OCI-LY3 (cell line): Measurements from ENCODE around the gene GON4L.

Source experiments
- H2AFZ ChIP-seq: fragments of 200-600, 300-600 bp; shearing (Covaris generic); 2 replicates; pipeline ENCODE4 v1.6.0; 2014; ENCODE audit warnings: antibody characterized with exemption, low read depth, low read length
- H3K27ac ChIP-seq: fragments of 200-600, 300-600 bp; sonication (generic); 2 replicates; pipeline ENCODE4 v1.5.1; 2014; ENCODE audit warnings: mild to moderate bottlenecking, low read length, moderate library complexity, mixed read lengths
- H3K27me3 ChIP-seq: fragments of 200-600, 300-600 bp; sonication (generic); 2 replicates; pipeline ENCODE4 v1.6.1; 2014; ENCODE audit warnings: low read depth, low read length, mixed read lengths
- H3K36me3 ChIP-seq: fragments of 200-600, 300-600 bp; sonication (generic); replicated peaks from 2 replicates; pipeline ENCODE3; 2014; ENCODE audit warnings: low read depth, low read length, mixed read lengths
- H3K4me1 ChIP-seq: fragments of 300-600, 200-600 bp; sonication (generic); 2 replicates; pipeline ENCODE4 v1.6.1; 2014; ENCODE audit warnings: low read length, mixed read lengths
- H3K4me2 ChIP-seq: fragments of 200-600, 300-600 bp; sonication (generic); 2 replicates; pipeline ENCODE4 v1.6.1; 2014; ENCODE audit warnings: low read length, mixed read lengths
- H3K4me3 ChIP-seq: fragments of 300-600, 200-600 bp; sonication (generic); 2 replicates; pipeline ENCODE4 v1.5.1; 2014; ENCODE audit warnings: antibody characterized with exemption, mild to moderate bottlenecking, low read length, moderate library complexity
- H3K79me2 ChIP-seq: fragments of 300-600, 200-600 bp; shearing (Covaris generic); 2 replicates; pipeline ENCODE4 v1.6.1; 2014; ENCODE audit warnings: mild to moderate bottlenecking, low read length, mixed read lengths
- H3K9ac ChIP-seq: fragments of 300-600, 200-600 bp; shearing (Covaris generic); 2 replicates; pipeline ENCODE4 v1.6.0; 2014; ENCODE audit warnings: mild to moderate bottlenecking, low read length, moderate library complexity
- H3K9me3 ChIP-seq: fragments of 200-600, 300-600 bp; shearing (Covaris generic); 2 replicates; pipeline ENCODE4 v1.6.1; 2014; ENCODE audit warnings: low read length, mixed read lengths; ENCODE audit not compliant: insufficient read depth
- H4K20me1 ChIP-seq: fragments of 200-600, 300-600 bp; sonication (generic); 2 replicates; pipeline ENCODE4 v1.6.1; 2016; ENCODE audit warnings: low read length, mixed read lengths; ENCODE audit not compliant: insufficient read depth
- EZH2phosphoT487 ChIP-seq: fragments of 200-600 bp; shearing (Covaris generic); IDR thresholded peaks from 2 replicates; pipeline ENCODE4 v1.6.1; 2018; ENCODE audit warnings: antibody characterized with exemption, mixed run types, low read depth
- TF ChIP-seq, protein P1 (sequence below): fragments of 200-600, 300-600 bp; sonication (generic); IDR thresholded peaks from 2 replicates; pipeline ENCODE4 v1.5.1; 2014; ENCODE audit warnings: antibody characterized with exemption, low read length, low read depth

GON4L gene

DNA sequence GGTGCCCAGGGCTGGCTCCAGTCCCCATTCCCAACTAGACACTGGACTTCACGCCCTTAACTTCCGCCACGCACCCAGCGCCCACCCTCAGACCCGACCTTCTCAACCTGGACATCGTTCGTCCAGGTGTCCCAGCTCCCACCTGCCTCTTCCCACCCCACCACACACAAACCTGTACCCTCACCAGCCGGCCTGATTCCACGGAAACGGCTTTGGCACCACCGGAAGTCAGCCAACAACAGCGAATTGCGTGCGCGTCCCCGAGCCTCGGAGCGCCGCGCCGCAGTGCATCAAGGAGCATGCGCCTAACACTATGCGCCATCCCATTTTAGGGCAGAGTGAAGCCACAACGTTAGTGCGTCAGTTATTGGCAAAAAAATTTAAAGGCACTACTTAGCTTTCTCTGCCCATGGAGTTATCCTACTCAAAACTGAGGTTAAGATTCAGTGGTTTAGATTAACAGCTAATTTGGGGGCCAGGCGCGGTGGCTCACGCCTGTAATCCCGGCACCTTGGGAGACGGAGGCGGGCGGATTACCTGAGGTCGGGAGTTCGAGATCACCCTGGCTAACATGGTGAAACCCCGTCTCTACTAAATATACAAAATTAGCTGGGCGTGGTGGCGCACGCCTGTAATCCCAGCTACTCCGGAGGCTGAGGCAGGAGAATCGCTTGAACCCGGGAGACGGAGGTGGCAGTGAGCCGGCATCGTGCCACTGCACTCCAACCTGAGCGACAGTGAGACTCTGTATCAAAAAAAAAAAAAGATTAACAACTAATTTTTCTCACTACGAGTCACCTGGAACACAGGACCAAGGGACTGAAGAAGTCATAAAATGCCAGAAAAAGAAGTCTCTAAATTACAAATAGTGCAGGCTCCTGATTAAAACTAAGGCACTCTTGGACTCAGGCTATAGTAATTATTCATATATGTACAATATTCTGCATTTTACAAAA lies at the start of gene GON4L:
TSS of gene GON4L (minus strand) at position 240 of the 956 bp plus-strand sequence. CDS start 3,434 bp downstream, outside the sequence.
- Histone ChIP-seq H3K36me3 (peaks cover 23% of the 10 kb centered on the region), H2AFZ (peak within 1 kb of the TSS; percentile 87), H3K4me3 (peak within 1 kb of the TSS; percentile 83), H3K27ac (peak within 1 kb of the TSS; percentile 84), H3K9me3 (no peaks in the 10 kb centered on the region), H3K4me2 (peak within 1 kb of the TSS; percentile 92), H3K4me1 (peaks cover 31% of the 10 kb centered on the region), H3K79me2 (peaks cover 40% of the 10 kb centered on the region), H4K20me1 (no peaks in the 10 kb centered on the region), H3K27me3 (no peaks in the 10 kb centered on the region), H3K9ac (peak within 1 kb of the TSS; percentile 88)
- TF ChIP-seq, protein P1, sequence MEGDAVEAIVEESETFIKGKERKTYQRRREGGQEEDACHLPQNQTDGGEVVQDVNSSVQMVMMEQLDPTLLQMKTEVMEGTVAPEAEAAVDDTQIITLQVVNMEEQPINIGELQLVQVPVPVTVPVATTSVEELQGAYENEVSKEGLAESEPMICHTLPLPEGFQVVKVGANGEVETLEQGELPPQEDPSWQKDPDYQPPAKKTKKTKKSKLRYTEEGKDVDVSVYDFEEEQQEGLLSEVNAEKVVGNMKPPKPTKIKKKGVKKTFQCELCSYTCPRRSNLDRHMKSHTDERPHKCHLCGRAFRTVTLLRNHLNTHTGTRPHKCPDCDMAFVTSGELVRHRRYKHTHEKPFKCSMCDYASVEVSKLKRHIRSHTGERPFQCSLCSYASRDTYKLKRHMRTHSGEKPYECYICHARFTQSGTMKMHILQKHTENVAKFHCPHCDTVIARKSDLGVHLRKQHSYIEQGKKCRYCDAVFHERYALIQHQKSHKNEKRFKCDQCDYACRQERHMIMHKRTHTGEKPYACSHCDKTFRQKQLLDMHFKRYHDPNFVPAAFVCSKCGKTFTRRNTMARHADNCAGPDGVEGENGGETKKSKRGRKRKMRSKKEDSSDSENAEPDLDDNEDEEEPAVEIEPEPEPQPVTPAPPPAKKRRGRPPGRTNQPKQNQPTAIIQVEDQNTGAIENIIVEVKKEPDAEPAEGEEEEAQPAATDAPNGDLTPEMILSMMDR, result no peak
- TF ChIP-seq EZH2phosphoT487, result no peak

GRCh38 chr1:155904261-155904660 lies 47.2 kb upstream of the GON4L start:
- H2AFZ ChIP-seq, result no peak overlapping the region
- no peak overlapping the region for H3K4me2 ChIP-seq
- no peaks in the 10 kb centered on the region for H3K79me2 ChIP-seq
- H3K27ac ChIP-seq, result no peak overlapping the region
- H3K4me3 ChIP-seq, result no peak overlapping the region
- H3K27me3 ChIP-seq, result no peaks in the 10 kb centered on the region
- TF ChIP-seq, protein P1, result no peak
- no peak for TF ChIP-seq EZH2phosphoT487
- no peak overlapping the region for H3K9ac ChIP-seq
- H3K4me1 ChIP-seq, result no peaks in the 10 kb centered on the region
- H3K36me3 ChIP-seq, result peaks cover 38% of the 10 kb centered on the region
- H3K9me3 ChIP-seq, result no peaks in the 10 kb centered on the region
- H4K20me1 ChIP-seq, result no peaks in the 10 kb centered on the region

DNA sequence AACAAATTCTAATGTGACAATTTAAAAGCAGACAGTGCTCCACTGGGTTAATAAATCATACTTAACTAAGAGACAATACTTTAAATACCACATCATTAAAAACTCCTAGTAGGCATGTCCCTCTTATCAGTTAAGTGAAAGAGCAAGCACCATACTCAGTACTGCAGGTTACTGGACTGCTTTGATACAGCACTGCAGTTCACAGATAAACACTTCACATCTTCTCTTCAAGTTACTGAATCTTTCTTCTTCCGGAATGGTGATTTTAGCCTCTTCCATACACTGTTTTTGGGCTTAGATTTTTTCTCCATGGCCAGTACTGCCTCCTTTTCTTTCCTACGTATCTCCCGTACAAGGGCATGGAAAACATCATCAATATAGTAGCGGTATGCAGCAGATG lies 43.1 kb upstream of the GON4L start:
- TF ChIP-seq, protein P1, result no peak
- no peak for TF ChIP-seq EZH2phosphoT487
- Histone ChIP-seq H2AFZ (no peak overlapping the region), H3K4me1 (no peaks in the 10 kb centered on the region), H3K9ac (no peak overlapping the region), H3K27ac (no peak overlapping the region), H3K4me3 (no peak overlapping the region), H4K20me1 (no peaks in the 10 kb centered on the region), H3K79me2 (no peaks in the 10 kb centered on the region), H3K9me3 (no peaks in the 10 kb centered on the region), H3K36me3 (peaks cover 50% of the 10 kb centered on the region), H3K27me3 (no peaks in the 10 kb centered on the region), H3K4me2 (no peak overlapping the region)

DNA sequence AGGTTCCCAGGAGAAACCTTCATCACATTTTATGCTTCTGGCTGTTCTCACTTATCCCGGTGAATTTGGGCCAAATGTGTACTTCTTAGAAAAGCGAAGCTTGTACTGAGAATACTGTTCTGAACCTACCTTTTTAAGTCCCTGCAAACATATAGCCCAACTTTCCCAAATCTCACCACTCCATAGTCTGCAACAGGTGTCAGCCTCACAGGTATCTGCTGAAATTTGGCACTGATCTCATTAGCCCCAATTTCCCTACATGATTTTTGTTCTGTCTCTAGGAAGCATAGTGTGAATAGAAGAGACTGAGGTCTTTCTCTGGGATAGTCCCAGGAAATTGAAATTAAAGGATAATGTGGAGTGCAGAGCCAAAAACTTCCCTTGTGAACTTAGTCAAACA lies 42.7 kb upstream of the GON4L start:
- no peak overlapping the region for H3K9ac ChIP-seq
- TF ChIP-seq EZH2phosphoT487, result no peak
- TF ChIP-seq, protein P1, result no peak
- no peak overlapping the region for H2AFZ ChIP-seq
- no peaks in the 10 kb centered on the region for H3K27me3 ChIP-seq
- H3K27ac ChIP-seq, result no peak overlapping the region
- H3K4me3 ChIP-seq, result no peak overlapping the region
- H3K79me2 ChIP-seq, result no peaks in the 10 kb centered on the region
- no peaks in the 10 kb centered on the region for H3K4me1 ChIP-seq
- H3K9me3 ChIP-seq, result no peaks in the 10 kb centered on the region
- H3K36me3 ChIP-seq, result peaks cover 46% of the 10 kb centered on the region
- H4K20me1 ChIP-seq, result no peaks in the 10 kb centered on the region
- H3K4me2 ChIP-seq, result no peak overlapping the region
